Measurements from ENCODE around the gene APOL5.

APOL5 gene

GRCh38 chr22:35740616-35741015 is 22.9 kb downstream of the APOL5 start:
- DNase-seq (ENCODE audit: low read depth in 2 of 2): no peak

GRCh38 chr22:35742342-35743100 is 24.8 kb downstream of the APOL5 start:
- no peak for DNase-seq (ENCODE audit: low read depth in 2 of 2)

DNA sequence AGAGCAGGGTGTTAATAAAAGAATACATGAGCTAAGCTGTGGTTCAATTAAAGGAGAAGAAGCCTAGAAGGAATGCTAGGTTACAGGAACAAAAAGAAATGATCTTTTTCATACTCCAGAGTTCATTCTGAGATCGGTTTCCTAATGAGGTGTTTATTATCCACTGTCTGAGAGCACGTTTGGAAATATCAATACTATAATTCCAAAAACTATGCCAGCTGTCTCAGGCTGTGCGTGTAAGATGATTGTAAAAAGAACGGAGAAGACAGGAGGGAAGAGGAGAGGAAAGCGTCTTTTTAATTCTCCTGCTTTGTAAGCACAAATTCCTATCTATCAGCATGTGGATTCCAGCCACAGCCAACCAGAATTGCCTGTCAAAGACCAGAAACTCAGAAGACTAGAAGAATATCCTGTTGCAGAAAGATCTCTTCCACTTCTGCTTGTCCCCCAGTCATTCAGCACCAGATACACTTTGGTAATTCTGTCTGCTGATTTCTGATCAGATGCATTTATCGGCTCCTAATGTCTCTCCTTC is 25.7 kb downstream of the APOL5 start:
- DNase-seq (ENCODE audit: low read depth in 2 of 2): no peak

DNA sequence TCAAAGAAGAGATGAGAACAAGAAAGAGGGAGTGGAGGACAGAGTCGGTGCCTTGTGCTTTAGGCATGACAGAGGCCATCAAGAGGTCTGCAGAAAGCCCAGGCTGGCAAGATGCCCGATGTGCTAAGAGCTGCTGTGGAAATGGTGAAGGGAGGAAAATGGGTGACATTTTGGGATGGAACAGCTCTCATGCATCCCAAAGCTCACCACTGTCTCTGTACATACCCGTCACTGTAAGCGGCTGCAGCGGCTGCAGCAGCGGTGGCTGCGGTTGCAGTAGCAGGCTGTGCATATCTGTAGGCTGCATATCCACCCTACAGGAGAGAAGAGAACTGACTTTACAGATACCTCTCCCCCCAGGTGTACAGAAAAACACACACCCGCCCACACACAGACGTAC is 28.6 kb downstream of the APOL5 start:
- no peak for DNase-seq (ENCODE audit: low read depth in 2 of 2)

- no peak for DNase-seq (ENCODE audit: low read depth in 2 of 2)
Observed at GRCh38 chr22:35746946-35747703, 29.5 kb downstream of the APOL5 start.

GRCh38 chr22:35749808-35750207 is 32.1 kb downstream of the APOL5 start:
- DNase-seq (ENCODE audit: low read depth in 2 of 2): no peak

DNA sequence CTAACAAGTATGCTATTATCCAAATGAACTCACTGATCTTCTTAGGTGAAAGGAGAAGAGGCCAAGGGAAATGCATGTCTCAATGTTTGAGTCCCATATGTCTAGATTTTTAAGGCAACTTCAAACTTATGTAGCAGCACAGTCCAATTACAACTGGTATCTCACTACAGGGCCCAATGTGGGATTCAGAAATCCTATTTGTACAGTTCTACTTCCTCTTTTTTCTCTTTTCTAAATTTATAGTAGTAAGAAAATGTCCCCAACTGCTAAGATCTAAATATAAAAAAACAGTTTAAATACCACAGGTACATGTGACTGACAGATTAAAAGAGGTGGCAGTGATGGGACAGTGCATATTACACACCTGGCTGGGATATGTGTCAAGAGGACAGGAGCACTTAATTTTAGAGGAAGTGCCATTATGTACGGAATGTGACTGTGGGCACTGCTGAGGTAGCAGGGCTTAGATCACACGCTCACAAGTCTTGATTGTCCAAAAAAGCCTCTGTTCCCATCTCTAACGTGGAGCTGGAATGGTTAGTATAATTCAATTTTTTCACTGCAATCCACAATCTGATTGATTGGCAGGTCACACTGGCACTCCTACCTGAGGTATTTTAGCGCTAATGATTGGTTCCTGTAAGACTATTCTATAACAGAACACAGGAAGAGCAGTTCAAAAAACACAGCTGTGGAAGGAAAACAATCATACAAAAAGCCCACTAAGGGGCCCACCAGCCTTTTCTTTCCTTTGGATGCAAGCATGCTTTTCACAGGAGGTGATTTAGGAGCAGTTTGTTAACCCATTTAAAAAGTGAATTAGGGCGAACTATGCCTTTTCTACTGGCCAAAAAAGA is 34.6 kb downstream of the APOL5 start:
- DNase-seq (ENCODE audit: low read depth in 2 of 2): no peak

DNA sequence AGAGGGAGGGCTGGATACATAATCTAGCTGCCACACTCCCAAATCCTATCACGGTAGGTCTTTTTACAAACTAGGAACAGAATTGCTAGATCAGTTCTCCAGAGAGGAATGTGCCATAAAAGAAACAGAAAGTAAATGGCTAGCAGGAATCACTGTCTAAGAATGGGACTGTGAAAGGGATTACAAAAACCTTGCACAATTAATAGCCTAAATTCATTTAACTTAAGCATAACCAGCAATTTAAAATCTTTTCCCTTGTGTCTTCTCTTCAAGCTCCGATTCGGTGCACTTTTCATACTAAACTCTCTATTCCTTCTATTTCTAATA is 35.2 kb downstream of the APOL5 start:
- no peak for DNase-seq (ENCODE audit: low read depth in 2 of 2)

- no peak for DNase-seq (ENCODE audit: low read depth in 2 of 2)
Observed at GRCh38 chr22:35754761-35755160, 37.1 kb downstream of the APOL5 start.

DNA sequence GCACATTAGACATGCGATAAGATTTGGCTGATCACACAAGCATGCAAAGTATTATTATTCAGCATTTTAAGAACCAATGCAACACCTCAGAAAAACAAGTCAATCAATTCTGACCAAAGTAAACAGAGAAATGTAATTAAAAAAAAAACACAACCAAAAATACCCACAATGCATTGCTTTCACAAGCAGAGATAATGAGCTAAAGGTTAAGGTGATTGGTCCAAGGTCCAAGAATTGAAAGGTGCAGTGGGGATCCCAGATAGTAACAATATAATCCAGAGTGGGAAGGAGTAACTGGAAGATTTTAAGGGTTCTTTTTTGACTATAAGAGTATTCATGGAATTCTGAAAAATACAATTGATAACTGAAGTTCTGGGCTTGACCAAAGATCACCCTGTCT is 39.0 kb downstream of the APOL5 start:
- no peak for DNase-seq (ENCODE audit: low read depth in 2 of 2)

DNA sequence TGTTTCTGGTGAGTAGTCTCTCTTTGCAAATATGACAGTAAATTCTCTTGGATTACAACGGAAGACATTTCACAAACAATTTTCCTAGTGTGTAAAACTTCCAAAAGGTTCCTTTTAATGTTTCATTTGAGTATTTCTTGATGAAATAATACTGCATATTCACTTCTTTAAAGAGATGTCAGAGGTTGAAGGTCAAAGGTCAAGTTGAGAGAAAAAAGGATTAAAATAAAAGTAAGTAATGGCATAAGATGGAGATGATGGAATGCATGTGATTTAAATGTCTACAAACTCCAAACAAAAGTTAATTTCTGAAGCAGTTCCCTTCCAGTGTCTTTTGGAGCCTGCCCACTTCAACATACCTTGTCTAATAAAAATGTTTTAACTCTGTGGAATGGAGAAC is 40.7 kb downstream of the APOL5 start:
- DNase-seq (ENCODE audit: low read depth in 2 of 2): no peak

GRCh38 chr22:35761037-35761436 is 43.4 kb downstream of the APOL5 start:
- no peak for DNase-seq (ENCODE audit: low read depth in 2 of 2)

DNA sequence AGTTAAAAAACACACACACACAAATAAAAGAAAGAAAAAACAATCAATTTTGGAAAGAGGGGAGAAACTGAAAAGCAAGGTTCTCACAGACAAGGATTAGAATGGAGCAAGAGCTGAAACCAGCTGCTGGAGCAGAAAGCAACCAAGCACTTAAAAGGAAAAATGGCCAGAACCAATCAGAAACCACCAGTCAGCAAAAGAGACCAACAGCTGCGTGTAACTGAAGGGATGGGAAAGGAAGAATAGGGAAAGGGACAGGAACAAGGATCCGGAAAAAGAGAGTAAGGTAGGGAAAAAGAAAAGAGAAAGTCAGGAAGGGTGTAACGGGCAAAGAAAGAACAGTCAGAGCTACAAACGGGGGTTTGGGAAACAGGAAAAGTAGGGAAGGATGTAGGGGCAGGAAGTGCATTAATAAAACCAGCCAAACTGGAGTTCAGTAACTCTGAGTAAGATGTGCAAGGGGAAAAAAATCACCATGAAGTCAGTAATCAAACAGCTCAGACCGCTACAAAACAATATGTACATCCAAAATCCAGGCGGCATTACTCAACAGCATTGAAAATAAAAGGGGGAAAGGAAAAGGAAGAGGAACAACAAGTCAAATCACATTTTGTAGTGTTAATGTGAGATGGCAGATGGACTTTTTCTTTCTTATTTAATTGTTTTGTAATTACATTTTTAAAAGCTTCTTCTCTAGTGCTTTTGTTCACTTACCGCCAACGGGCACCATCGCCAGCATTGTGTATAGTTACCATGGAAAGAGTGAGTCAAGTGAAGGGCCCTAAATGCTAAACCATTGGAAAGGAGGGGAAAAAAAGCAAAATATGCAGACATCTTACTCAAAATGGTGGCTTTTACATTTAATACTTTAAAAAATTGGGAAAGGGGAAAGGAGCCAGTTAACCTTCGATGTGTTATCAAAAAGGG is 49.2 kb downstream of the APOL5 start:
- no peak for DNase-seq (ENCODE audit: low read depth in 2 of 2)

- no peak for DNase-seq (ENCODE audit: low read depth in 2 of 2)
Observed at GRCh38 chr22:35769974-35770373, 52.3 kb downstream of the APOL5 start.

DNA sequence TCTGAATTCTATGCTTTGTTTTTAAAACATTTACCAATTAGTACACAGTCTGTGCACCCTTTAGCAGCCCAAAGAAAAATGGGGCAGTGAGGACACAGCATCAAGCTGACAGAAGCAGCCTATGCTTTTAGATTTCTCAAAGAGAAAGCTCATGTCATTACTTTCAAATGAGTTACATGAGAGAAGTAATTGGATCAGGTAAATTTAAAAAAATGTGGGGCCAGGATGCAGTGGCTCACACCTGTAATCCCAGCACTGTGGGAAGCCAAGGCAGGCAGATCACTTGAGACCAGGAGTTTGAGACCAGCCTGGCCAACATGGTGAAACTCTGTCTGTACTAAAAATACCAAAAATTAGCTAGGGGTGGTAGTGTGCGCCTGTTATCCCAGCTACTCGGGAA is 57.7 kb downstream of the APOL5 start:
- DNase-seq (ENCODE audit: low read depth in 2 of 2): no peak

- no peak for DNase-seq (ENCODE audit: low read depth in 2 of 2)
Observed at GRCh38 chr22:35777335-35777975, 59.8 kb downstream of the APOL5 start.
